ENCODE measurements around the gene TENM4. TPM values are rescaled to one million over a fixed set of nuclear protein-coding genes. Genes with fewer than 3 reads are reported as not detected.

TENM4 gene
- total and polyA plus RNA-seq, 2 of the 13 experiments (the other 11 are each of a cell fraction or from before 2014, with no cell fraction given), result not detected

DNA sequence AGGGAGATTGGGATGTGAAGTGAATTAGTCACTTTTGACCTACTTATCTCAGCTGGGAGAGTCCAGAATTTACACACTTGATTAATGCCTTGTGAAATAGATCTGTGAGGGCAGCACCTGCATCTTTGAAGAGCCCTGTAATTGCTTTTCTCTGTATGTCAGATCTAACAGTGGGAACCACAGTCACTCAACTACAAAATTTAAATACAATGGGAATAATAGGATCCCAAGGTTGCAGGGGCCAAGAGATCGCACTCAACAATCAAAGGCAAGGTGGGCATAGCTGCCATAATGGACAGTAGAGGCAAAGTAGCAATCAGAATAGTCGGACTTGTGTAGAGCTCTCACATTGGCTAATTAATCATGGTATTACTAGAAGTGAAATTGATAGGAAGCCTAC lies 820.7 kb downstream of the TENM4 start:
- 53% methylated on average over 2 of the region's 2 CpGs for WGBS (ENCODE audit: low lambda C conversion rate)
- H3K9ac ChIP-seq (ENCODE audit: insufficient read depth, low read depth, low read length), result no peak overlapping the region
- TF ChIP-seq ZNF337 (CRISPR knock-in tag; IDR thresholded peaks at IDR 0.05; ENCODE audit: borderline replicate concordance, low read depth) (no peak), POGZ (CRISPR knock-in tag; IDR thresholded peaks at IDR 0.05) (no peak), ZNF350 (CRISPR knock-in tag; IDR thresholded peaks at IDR 0.05; ENCODE audit: borderline replicate concordance, low read depth) (no peak), ZNF256 (CRISPR knock-in tag; conservative IDR thresholded peaks at IDR 0.05) (no peak), CBX5 (CRISPR knock-in tag; IDR thresholded peaks at IDR 0.05; ENCODE audit: borderline replicate concordance) (no peak)
- TF ChIP-seq, protein P1, sequence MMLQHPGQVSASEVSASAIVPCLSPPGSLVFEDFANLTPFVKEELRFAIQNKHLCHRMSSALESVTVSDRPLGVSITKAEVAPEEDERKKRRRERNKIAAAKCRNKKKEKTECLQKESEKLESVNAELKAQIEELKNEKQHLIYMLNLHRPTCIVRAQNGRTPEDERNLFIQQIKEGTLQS (CRISPR knock-in tag; IDR thresholded peaks at IDR 0.05), result no peak
- TF ChIP-seq, protein P2, sequence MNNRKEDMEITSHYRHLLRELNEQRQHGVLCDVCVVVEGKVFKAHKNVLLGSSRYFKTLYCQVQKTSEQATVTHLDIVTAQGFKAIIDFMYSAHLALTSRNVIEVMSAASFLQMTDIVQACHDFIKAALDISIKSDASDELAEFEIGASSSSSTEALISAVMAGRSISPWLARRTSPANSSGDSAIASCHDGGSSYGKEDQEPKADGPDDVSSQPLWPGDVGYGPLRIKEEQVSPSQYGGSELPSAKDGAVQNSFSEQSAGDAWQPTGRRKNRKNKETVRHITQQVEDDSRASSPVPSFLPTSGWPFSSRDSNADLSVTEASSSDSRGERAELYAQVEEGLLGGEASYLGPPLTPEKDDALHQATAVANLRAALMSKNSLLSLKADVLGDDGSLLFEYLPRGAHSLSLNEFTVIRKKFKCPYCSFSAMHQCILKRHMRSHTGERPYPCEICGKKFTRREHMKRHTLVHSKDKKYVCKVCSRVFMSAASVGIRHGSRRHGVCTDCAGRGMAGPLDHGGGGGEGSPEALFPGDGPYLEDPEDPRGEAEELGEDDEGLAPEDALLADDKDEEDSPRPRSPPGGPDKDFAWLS (CRISPR knock-in tag; IDR thresholded peaks at IDR 0.05; ENCODE audit: borderline replicate concordance), result no peak
- FAIRE-seq (no peak), ATAC-seq (no peak), DNase-seq (ENCODE audit: low spot score) (no peak)
- in situ Hi-C loops (cut with HindIII; ENCODE audit: extremely low pct_ligation_motif_present, low pct_unique_long_range_greater_than_20kb) (no loop called here), intact Hi-C loops (cut with micrococcal nuclease; ENCODE audit: unreplicated experiment) (no loop called here)
- H3K27ac ChIP-seq (ENCODE audit: extremely low read length, insufficient read depth, low read length), result no peak overlapping the region
- ChIA-PET CTCF (ENCODE audit: low intra/inter-chr PET ratio, low total read pairs) (no interaction called here), POLR2A (no interaction called here)
- no peaks in the 10 kb centered on the region for H3K36me3 ChIP-seq (replicated peaks in 1 of 2; ENCODE audit: control insufficient read depth in 1 of 2, insufficient read depth in 2 of 2, low read length in 2 of 2)
- no peaks in the 10 kb centered on the region for H3K9me3 ChIP-seq (ENCODE audit: low read length)
- peaks cover 15% of the 10 kb centered on the region for H3K4me1 ChIP-seq (ENCODE audit: insufficient read depth, low read length)
- H4K20me1 ChIP-seq (ENCODE audit: insufficient read depth, low read length), result no peaks in the 10 kb centered on the region
- H3K79me2 ChIP-seq (ENCODE audit: insufficient read depth, low read length), result no peaks in the 10 kb centered on the region
- no peak overlapping the region for H3K4me2 ChIP-seq (ENCODE audit: low read depth, low read length)
- BruUV-seq (replicated peaks), result no TSS peak
- no peaks in the 10 kb centered on the region; a peak in 1 of 5 replicates for H3K27me3 ChIP-seq (ENCODE audit: control insufficient read depth in 1 of 2, insufficient read depth in 2 of 2, low read length in 2 of 2)
- no peak overlapping the region for H2AFZ ChIP-seq (ENCODE audit: low read length)
- H3K4me3 ChIP-seq (replicated peaks in 1 of 3; ENCODE audit: insufficient read depth in 1 of 3, low read depth in 2 of 3, low read length in 3 of 3), result no peak overlapping the region

Data from HepG2 (cell line).